ENCODE results near the gene NPLOC4. TPM values are rescaled to one million over a fixed set of nuclear protein-coding genes. Genes with fewer than 3 reads are reported as not detected.

NPLOC4 gene
- total RNA-seq (2016; rRNA removed; fragmentation: Illumina TruSeq; extraction: Trizol), result 57.0 and 64.7 TPM in 2 replicates
- 21.7 and 30.6 TPM in 2 replicates for total RNA-seq (2016; cell fraction: cytosol; rRNA removed; fragmentation: Illumina TruSeq; extraction: Trizol; ENCODE audit: low read depth)
- 49.8 and 63.0 TPM in 2 replicates for total RNA-seq (2016; cell fraction: insoluble cytoplasmic fraction; rRNA removed; fragmentation: Illumina TruSeq; extraction: Trizol)
- total RNA-seq (2016; cell fraction: membrane; rRNA removed; fragmentation: Illumina TruSeq; extraction: Trizol), result 66.9 and 73.6 TPM in 2 replicates
- 43.4 and 46.0 TPM in 2 replicates for total RNA-seq (2016; cell fraction: nucleus; rRNA removed; fragmentation: Illumina TruSeq; extraction: Trizol)
- polyA plus RNA-seq (2011; rRNA removed), result 95.3 and 97.0 TPM in 2 replicates
- polyA plus RNA-seq (2011; cell fraction: cytosol; rRNA removed), result 69.9 and 79.4 TPM in 2 replicates
- polyA plus RNA-seq (2011; cell fraction: nucleus; rRNA removed), result 144 and 145 TPM in 2 replicates
- polyA plus RNA-seq (2012), result 35.2 and 49.4 TPM in 2 replicates
- 14.0 and 18.8 TPM in 2 replicates for polyA plus RNA-seq (2016; cell fraction: cytosol; fragmentation: Illumina TruSeq; extraction: Trizol; ENCODE audit: low read depth)
- 48.3 and 63.0 TPM in 2 replicates for polyA plus RNA-seq (2016; cell fraction: insoluble cytoplasmic fraction; fragmentation: Illumina TruSeq; extraction: Trizol; ENCODE audit: low read depth)
- polyA plus RNA-seq (2016; cell fraction: membrane; fragmentation: Illumina TruSeq; extraction: Trizol; ENCODE audit: low read depth), result 38.6 and 39.0 TPM in 2 replicates
- polyA plus RNA-seq (2016; cell fraction: nucleus; fragmentation: Illumina TruSeq; extraction: Trizol; ENCODE audit: insufficient read depth, low read depth), result 78.2 and 87.8 TPM in 2 replicates
- polyA minus RNA-seq (2011; rRNA and poly(A)+ RNA removed; ENCODE audit: low replicate concordance), result 142 and 211 TPM in 2 replicates
- polyA minus RNA-seq (2011; cell fraction: cytosol; rRNA and poly(A)+ RNA removed), result 69.4 and 73.4 TPM in 2 replicates
- polyA minus RNA-seq (2011; cell fraction: nucleus; rRNA and poly(A)+ RNA removed), result 51.9 and 56.3 TPM in 2 replicates
- Bru-seq, nascent RNA, result percentile 80 among the genes with signal in this experiment
- percentile 87 among the genes with signal in this experiment for BruChase-seq, experiment 1, labeled RNA remaining after a 6-hour chase
- BruChase-seq, experiment 2, labeled RNA remaining after a 2-hour chase, result percentile 87 among the genes with signal in this experiment
- long read RNA-seq, experiment 1, full-length matches to known transcripts, result 3 of 37 reads
- long read RNA-seq, experiment 1, partial matches to known transcripts, result 6 of 37 reads
- long read RNA-seq, experiment 1, other reads (novel, unspliced or antisense), result 28 of 37 reads
- long read RNA-seq, experiment 2, full-length matches to known transcripts, result 58 of 221 reads
- long read RNA-seq, experiment 2, partial matches to known transcripts, result 45 of 221 reads
- long read RNA-seq, experiment 2, other reads (novel, unspliced or antisense), result 118 of 221 reads

- H3K4me1 ChIP-seq (ENCODE audit: insufficient read depth, low read length), result peaks cover 36% of the 10 kb centered on the region
- in situ Hi-C loops (cut with HindIII; ENCODE audit: extremely low pct_ligation_motif_present, low pct_unique_long_range_greater_than_20kb) (no loop called here), intact Hi-C loops (cut with micrococcal nuclease; ENCODE audit: unreplicated experiment) (loop anchor here (2.0 kb wide), 1 partner anchor 30 kb away; the partner anchor contains the start of genes CCDC137 and OXLD1)
- CTCF ChIA-PET (ENCODE audit: low intra/inter-chr PET ratio, low total read pairs), result no interaction called here
- peak; percentile 83 for ATAC-seq
- DNase-seq (ENCODE audit: low spot score), result peak; percentile 71
- POLR2A ChIA-PET, result interaction anchor here (0.7 to 2.3 kb wide), 11 partner anchors 11 to 77 kb away, joined by 3 to 15 read pairs (median 5); partner anchors contain the start of genes ARL16, CCDC137, HGS and MRPL12
- H3K36me3 ChIP-seq (replicated peaks in 1 of 2; ENCODE audit: control insufficient read depth in 1 of 2, insufficient read depth in 2 of 2, low read length in 2 of 2), result peaks cover 0 to under 1% of the 10 kb centered on the region in 2 experiments; a peak in 1 of 5 replicates
- peak within 1 kb of the TSS; percentile 91 for H2AFZ ChIP-seq (ENCODE audit: low read length)
- H3K4me2 ChIP-seq (ENCODE audit: low read depth, low read length), result peak within 1 kb of the TSS; percentile 95
- WGBS (ENCODE audit: low lambda C conversion rate), result 1% methylated on average over 56 of the region's 77 CpGs
- H3K9ac ChIP-seq (ENCODE audit: insufficient read depth, low read depth, low read length), result peak within 1 kb of the TSS; percentile 92
- H3K27ac ChIP-seq (ENCODE audit: extremely low read length, insufficient read depth, low read length), result peak within 1 kb of the TSS; percentile 87
- FAIRE-seq, result no peak
- H4K20me1 ChIP-seq (ENCODE audit: insufficient read depth, low read length), result peaks cover 19% of the 10 kb centered on the region
- BruUV-seq (replicated peaks), result no TSS peak
- H3K4me3 ChIP-seq (replicated peaks in 1 of 3; ENCODE audit: insufficient read depth in 1 of 3, low read depth in 2 of 3, low read length in 3 of 3), result peak within 1 kb of the TSS; percentile 73 to 89 (median 80)
- H3K27me3 ChIP-seq (ENCODE audit: control insufficient read depth in 1 of 2, insufficient read depth in 2 of 2, low read length in 2 of 2), result no peaks in the 10 kb centered on the region; a peak in 1 of 5 replicates
- peaks cover 38% of the 10 kb centered on the region for H3K79me2 ChIP-seq (ENCODE audit: insufficient read depth, low read length)
- no peaks in the 10 kb centered on the region for H3K9me3 ChIP-seq (ENCODE audit: low read length)
- no peak for TF ChIP-seq PRPF4 (IDR thresholded peaks at IDR 0.05; ENCODE audit: low read depth, low read length, poor library complexity, severe bottlenecking)
- peak; percentile 88 for TF ChIP-seq ZNF205 (CRISPR knock-in tag; IDR thresholded peaks at IDR 0.05)
- no peak; the same call in 1 of the 2 replicates for TF ChIP-seq NR2F2 (IDR thresholded peaks at IDR 0.05; ENCODE audit: borderline replicate concordance, low read depth)
- TF ChIP-seq PLRG1 (conservative IDR thresholded peaks at IDR 0.05), result no peak
- no peak for TF ChIP-seq MBNL3 (CRISPR knock-in tag; conservative IDR thresholded peaks at IDR 0.05)
- TF ChIP-seq REST (IDR thresholded peaks at IDR 0.05; ENCODE audit: borderline replicate concordance in 1 of 2, low read depth in 1 of 2, low read length in 2 of 2), result no peak
- TF ChIP-seq ZNF33B (CRISPR knock-in tag; IDR thresholded peaks at IDR 0.05), result no peak; the same call in 1 of the 2 replicates
- no peak for TF ChIP-seq GZF1 (CRISPR knock-in tag; IDR thresholded peaks at IDR 0.05)
- 0 out of 2 replicates have a peak, but pooled peaks have one; percentile 4 for TF ChIP-seq DZIP1 (CRISPR knock-in tag; IDR thresholded peaks at IDR 0.05)
- TF ChIP-seq DR1 (CRISPR knock-in tag; IDR thresholded peaks at IDR 0.05), result peak; percentile 82
- peak; percentile 77 for TF ChIP-seq RAD21 (CRISPR knock-in tag; IDR thresholded peaks at IDR 0.05)
Observed at GRCh38 chr17:81636505-81637288, at the start of gene NPLOC4, which contains the start of gene TSPAN10. Gene NPLOC4, minus strand, starts transcription at chr17:81637112. Its CDS starts 182 bp downstream, at chr17:81636930. Gene TSPAN10, plus strand, starts transcription at chr17:81637196. Its CDS starts 5,217 bp downstream, at chr17:81642413.

Data from HepG2 (cell line).